HG03575 (cell line): ENCODE measurements around the gene MARK4.
"Not testable (repeated sequence)": the region's sequence is repeated elsewhere in the genome, so short reads cannot be mapped to it uniquely, and the experiment has no call there.

Experiments used
- ATAC-seq: cut with Tn5 transposase; IDR thresholded peaks from one replicate; pipeline ENCODE4 v1.9.1; 2021; ENCODE audit not compliant: unreplicated experiment, insufficient number of reproducible peaks, low FRiP score; ENCODE audit errors: extremely low read depth

The MARK4 gene

DNA sequence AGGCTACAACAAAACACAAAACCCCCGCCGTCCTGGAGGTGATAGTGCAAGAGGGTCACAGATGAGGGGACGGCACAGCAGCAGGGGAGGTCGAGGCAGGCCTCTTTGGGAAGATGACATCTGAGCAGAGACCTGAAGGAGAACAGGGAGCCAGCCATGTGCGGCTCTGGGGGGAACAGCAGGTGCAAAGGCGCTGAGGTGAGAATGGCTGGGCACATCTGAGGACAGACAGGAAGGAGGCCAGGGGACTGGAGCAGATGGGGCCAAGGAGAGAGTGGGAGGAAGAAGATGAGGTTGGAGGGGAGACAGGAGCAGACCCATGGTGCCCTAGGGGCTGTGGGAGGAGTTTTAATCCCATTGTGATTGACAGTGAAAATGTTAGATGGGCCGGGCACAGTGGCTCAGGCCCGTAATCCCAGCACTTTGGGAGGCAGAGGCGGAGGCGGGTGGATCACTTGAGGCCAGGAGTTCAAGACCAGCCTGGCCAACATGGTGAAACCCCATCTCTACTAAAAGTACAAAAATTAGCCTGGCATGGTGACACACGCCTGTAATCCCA lies 73.4 kb downstream of the MARK4 start:
- ATAC-seq = no peak

- no peak for ATAC-seq
Observed at GRCh38 chr19:45327404-45328143, 76.5 kb downstream of the MARK4 start.

DNA sequence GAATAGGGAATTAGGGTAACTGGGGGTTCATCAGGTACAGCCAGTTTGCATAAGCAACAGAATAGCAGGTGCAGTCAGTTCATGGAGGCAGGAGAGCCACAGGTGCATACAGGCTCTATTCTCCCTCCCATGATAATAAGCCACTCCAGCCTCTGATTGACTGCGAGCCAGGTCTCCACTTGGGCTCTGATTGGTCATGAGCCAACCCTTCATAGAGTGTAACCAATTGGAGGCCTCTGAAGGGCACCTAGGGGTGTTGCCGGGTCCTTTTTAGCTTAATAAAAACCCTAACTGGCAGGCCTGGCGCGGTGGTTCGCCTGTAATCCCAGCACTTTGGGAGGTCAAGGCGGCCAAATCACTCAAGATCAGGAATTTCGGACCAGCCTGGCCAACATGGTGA lies 80.3 kb downstream of the MARK4 start:
- no peak for ATAC-seq

GRCh38 chr19:45333609-45334303 lies 82.7 kb downstream of the MARK4 start:
- ATAC-seq = no peak

- not testable (repeated sequence) for ATAC-seq
Observed at GRCh38 chr19:45334881-45335280, 83.8 kb downstream of the MARK4 start.

DNA sequence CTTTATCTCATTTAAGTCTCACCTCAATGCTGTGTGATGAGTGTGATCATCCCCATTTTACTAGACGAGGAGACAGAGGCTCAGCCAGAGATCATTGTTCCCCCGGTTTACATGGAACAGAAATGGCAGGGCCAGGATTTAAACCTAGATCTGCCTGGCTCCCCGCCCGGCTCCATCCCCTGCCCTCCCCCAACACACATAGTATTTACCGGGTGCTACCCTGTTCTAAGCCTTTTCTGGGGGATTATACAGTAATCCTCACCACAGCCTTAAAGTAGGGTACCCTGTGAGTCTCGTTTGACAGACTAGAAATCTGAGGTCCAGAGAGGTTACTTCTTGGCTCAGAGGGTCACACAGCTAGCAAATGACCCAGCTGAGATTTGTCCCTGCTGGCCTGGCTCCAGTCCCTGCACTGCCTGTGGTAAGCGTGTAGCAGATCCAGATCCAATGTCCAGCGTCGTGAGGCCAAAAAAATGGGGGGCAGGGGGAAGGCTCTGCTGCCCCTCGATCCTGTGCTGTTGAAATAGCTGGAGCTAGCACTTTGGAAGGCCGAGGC lies 85.7 kb downstream of the MARK4 start:
- no peak for ATAC-seq

- ATAC-seq = no peak
Observed at GRCh38 chr19:45339629-45340028, 88.6 kb downstream of the MARK4 start.

DNA sequence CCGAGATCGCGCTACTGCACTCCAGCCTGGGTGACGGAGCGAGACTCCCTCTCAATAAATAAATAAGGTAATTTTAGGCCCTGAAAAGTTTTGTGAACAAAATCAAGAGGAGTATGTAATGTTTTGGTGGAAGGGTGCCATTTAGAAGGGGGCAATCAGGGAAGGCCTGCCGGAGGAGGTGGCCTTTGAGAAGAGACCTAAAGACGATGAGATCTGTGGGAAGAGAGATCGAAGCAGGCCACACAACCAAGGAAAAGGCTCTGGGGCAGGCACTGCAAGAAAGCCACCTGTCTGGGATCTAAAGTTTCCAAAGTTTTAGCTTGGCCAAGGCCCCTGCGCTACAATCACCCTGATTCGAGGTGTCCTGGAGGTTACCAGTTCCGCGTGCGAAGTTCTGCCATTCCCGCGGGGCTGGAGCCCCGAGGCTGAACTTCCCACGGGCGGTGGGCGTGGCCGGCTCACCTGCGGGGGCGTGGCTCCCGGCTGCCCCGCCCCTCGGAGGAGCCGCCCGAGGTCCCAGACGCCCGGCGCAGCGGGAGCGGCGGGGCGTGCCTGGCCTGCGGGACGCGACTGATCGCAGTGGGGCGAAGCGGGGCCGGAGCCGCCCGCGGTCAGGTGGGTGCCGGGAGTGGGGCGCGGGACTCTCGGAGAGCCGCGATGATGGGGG lies 89.3 kb downstream of the MARK4 start, which contains the start of gene KLC3:
KLC3 (plus strand) TSS at position 519 of the 667 bp plus-strand sequence. CDS start 4,792 bp downstream, outside the sequence.
- no peak for ATAC-seq

DNA sequence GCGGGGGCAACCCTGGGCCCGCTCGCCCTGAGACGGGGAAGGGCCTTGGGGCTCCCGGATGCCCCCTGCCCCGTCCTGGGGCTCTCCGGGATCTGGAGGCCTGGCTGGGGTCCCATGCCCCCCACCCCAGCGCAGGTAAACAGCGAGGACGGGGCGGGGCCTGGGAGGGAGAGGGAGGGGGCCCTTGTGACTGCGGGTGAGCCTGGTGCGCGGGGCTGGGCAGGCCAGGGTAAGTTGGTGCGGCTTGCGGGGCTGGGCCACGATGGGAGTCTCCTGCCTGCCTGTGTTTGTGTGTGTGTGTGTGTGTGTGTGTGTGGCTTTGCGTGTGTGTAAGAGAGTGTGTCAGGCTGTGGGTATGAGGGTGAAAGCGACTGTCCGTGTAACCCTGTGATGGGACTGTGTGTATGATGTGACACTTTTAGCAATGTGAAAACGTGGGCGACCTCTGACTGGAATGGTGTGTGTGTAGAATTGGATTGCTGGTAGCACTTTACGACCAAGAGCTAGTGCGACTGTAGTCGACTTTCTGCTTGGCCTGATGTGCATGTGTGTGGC lies 89.9 kb downstream of the MARK4 start:
- ATAC-seq = no peak

GRCh38 chr19:45342911-45343310 lies 91.8 kb downstream of the MARK4 start:
- ATAC-seq = no peak

DNA sequence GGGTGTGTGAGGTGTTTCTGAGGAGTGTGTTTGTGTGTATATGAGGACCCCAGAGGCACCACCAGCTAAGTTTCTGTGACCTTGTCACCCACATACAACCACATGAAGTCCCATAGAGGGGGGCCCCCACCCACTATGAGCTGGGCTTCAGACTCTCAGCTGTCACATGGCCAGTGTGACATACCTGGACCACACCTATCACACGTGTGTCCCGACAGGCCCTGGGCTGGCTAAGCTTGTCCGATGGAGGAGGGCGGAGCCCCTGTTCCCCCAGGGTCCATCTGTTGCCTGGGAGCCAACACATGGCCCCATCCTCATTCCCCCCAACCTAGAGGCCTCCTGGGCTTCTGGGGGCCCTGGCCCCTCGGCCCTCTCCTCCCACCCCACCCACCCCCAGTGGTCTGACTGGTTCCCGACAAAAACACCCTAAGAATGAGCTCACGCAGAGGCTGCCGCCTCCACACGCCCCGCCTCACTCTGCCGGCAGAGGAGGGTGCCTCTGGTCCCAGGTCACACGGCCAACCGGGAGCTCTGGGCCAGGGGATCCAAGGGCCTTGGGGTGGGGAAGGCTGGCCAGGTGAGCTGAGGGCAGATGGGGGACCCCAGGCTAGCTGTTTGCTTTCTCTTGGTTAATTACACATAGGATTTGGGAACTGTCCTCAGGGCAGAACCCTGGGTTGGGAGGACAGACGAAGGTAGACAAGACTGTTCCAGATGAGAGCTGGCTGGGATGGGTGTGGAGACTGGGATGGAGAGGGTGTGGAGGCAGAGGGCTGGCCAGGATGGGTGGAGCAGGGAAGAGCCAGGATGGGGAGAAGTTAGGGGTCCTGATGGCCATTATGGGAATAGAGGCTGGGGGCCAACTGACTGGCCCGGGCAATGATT lies 93.8 kb downstream of the MARK4 start:
- ATAC-seq = no peak

DNA sequence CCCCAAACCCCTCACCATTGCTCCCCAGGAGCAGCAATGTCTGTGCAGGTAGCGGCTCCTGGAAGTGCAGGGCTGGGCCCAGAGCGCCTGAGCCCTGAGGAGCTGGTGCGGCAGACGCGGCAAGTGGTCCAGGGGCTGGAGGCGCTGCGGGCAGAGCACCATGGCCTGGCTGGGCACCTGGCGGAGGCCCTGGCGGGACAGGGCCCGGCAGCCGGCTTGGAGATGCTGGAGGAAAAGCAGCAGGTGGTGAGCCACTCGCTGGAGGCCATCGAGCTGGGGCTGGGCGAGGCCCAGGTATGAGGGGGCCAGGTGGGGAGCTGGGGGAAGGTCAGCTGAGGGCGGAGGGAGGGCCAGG lies 94.4 kb downstream of the MARK4 start:
- no peak for ATAC-seq

DNA sequence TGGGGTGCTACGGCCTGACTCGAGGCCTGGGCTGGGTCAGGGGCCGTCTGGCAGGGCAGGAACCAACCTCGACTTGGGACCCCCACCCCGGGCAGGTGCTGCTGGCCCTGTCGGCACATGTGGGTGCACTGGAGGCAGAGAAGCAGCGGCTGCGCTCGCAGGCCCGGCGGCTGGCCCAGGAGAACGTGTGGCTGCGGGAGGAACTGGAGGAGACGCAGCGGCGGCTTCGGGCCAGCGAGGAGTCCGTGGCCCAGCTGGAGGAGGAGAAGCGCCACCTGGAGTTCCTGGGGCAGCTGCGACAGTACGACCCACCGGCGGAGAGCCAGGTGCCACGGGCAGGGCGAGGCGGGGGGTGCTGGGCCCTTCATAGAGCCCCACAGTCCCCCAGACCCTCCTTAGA lies 95.4 kb downstream of the MARK4 start:
- ATAC-seq = no peak

DNA sequence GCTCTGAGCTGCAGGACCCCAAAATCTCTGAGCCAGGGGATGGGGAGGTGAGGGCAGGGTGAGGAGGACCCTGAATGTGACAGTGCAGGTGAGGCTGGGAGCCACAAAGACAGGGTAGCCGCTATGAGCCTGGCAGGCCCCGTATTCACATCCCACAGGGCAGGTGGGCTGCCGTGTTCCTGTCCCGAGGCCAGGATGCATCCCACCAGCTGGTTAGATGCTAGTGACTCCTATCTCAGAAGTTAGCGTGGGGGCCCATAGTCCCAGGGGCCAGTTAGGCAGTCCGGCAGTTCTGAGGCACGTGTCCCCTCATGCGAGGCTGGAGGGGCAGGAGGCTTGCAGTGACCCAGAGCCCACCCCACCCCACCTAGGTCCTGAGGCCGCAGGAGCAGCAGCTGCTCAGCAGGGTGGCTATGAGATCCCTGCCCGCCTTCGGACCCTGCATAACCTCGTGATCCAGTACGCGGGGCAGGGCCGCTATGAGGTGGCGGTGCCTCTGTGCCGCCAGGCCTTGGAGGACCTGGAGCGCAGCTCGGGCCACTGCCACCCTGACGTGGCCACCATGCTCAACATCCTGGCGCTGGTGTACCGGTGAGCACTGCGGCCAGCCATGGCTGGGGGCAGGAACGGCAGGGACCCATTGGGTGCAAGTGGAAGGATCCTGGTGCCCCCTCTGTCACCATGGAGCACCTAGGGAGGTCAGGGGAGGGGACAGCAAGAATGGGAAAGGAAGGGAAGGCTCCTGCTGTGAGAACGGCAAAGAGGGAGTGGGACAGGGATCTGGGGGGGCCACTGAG lies 96.7 kb downstream of the MARK4 start:
- no peak for ATAC-seq

- no peak for ATAC-seq
Observed at GRCh38 chr19:45348367-45349125, 97.5 kb downstream of the MARK4 start.

DNA sequence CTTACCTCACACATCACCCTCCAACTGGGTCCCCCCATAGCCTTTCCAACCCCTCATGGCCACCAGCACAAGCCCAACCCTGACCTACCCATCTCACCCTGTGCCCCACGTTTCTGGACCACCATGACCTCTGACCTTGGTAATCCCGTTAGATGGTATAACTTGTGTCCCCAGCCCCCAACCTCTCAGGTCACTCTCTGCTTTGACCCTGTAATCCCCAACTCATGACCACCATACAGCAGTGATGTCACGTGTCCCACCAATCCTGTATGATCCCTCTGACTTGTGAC lies 98.0 kb downstream of the MARK4 start:
- no peak for ATAC-seq

DNA sequence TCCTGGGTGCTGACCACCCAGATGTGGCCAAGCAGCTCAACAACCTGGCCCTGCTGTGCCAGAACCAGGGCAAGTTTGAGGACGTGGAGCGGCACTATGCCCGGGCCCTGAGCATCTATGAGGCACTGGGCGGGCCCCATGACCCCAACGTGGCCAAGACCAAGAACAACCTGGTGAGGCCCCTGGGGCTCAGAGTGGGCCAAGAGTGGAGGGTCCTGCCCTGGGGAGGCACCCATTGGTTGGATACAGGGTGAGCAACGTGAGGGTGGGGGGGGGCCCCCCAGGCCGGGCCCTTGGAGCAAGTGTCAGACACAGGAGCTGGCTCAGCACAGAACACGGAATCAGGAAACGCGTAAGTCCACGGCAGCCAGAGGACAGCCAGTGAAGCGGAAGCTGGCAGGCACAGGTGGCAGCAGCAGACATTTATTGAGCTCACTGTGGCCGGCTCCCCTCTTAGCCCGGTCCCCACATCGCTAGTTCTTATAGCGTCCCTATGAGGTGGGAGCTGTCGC lies 98.4 kb downstream of the MARK4 start:
- ATAC-seq = no peak
